SK-N-SH (cell line): ENCODE measurements around the gene DYNC1H1.

ENCODE experiments used
- GABPA ChIP-seq: IDR thresholded peaks from 2 replicates; pipeline ENCODE4 v1.4.0; 2012; ENCODE audit warnings: low read depth, mild to moderate bottlenecking
- MAX ChIP-seq: IDR thresholded peaks from 2 replicates; pipeline ENCODE4 v1.4.0; 2012; ENCODE audit warnings: low read depth
- POLR2AphosphoS5 ChIP-seq: IDR thresholded peaks from 2 replicates; pipeline ENCODE4 v1.6.1; 2012; ENCODE audit warnings: low read depth, low read length
- SIN3A ChIP-seq: IDR thresholded peaks from 2 replicates; pipeline ENCODE4 v1.6.1; 2012; ENCODE audit warnings: low read depth, mild to moderate bottlenecking, low read length, moderate library complexity, borderline replicate concordance
- SMC3 ChIP-seq: IDR thresholded peaks from 2 replicates; pipeline ENCODE4 v1.6.1; 2012; ENCODE audit warnings: low read depth, low read length, improper control_type of control experiment
- TAF1 ChIP-seq: IDR thresholded peaks from 2 replicates; pipeline ENCODE4 v1.6.1; 2012; ENCODE audit warnings: low read depth, mild to moderate bottlenecking, low read length, moderate library complexity, borderline replicate concordance
- TF ChIP-seq, protein P1 (sequence below): fragments of 200-600 bp; sonication (generic); IDR thresholded peaks from 2 replicates; pipeline ENCODE4 v1.6.1; 2017; ENCODE audit warnings: antibody characterized with exemption, mild to moderate bottlenecking, moderate library complexity
- TF ChIP-seq, protein P2 (sequence below): IDR thresholded peaks from 2 replicates; pipeline ENCODE4; 2012

- TF ChIP-seq, protein P1, sequence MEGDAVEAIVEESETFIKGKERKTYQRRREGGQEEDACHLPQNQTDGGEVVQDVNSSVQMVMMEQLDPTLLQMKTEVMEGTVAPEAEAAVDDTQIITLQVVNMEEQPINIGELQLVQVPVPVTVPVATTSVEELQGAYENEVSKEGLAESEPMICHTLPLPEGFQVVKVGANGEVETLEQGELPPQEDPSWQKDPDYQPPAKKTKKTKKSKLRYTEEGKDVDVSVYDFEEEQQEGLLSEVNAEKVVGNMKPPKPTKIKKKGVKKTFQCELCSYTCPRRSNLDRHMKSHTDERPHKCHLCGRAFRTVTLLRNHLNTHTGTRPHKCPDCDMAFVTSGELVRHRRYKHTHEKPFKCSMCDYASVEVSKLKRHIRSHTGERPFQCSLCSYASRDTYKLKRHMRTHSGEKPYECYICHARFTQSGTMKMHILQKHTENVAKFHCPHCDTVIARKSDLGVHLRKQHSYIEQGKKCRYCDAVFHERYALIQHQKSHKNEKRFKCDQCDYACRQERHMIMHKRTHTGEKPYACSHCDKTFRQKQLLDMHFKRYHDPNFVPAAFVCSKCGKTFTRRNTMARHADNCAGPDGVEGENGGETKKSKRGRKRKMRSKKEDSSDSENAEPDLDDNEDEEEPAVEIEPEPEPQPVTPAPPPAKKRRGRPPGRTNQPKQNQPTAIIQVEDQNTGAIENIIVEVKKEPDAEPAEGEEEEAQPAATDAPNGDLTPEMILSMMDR: no peak; the same call in 1 of the 2 replicates
- TF ChIP-seq SIN3A (no peak), TAF1 (no peak), GABPA (no peak), POLR2AphosphoS5 (no peak), MAX (no peak), SMC3 (no peak)
- TF ChIP-seq, protein P2, sequence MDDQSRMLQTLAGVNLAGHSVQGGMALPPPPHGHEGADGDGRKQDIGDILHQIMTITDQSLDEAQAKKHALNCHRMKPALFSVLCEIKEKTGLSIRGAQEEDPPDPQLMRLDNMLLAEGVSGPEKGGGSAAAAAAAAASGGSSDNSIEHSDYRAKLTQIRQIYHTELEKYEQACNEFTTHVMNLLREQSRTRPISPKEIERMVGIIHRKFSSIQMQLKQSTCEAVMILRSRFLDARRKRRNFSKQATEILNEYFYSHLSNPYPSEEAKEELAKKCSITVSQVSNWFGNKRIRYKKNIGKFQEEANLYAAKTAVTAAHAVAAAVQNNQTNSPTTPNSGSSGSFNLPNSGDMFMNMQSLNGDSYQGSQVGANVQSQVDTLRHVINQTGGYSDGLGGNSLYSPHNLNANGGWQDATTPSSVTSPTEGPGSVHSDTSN: no peak
These were observed 50.8 kb downstream of the DYNC1H1 start for GRCh38 chr14:102015045-102015685.
